Esophagus mucosa (tissue), 1 donor: ENCODE measurements around the gene VWF. TPM values are rescaled to one million over a fixed set of nuclear protein-coding genes. Genes with fewer than 3 reads are reported as not detected.
"Not testable (repeated sequence)": the region's sequence is repeated elsewhere in the genome, so short reads cannot be mapped to it uniquely, and the experiment has no call there.

Experiments
- ATAC-seq: fragments of 200-7000 bp; cut with Tn5 transposase; one replicate; pipeline ENCODE4 v1.9.1; 2020
- total RNA-seq: library from RNA; stranded (reverse); gene quantifications from one replicate; pipeline ENCODE4 v1.2.4, GENCODE V29; 2023
- donor health status: DM: yes; HTN: yes; CAD: no.

Gene VWF
- total RNA-seq, 1 donor from 2014 or later = 53.7 TPM

GRCh38 chr12:6104027-6104426 is 20.4 kb downstream of the VWF start:
- no peak for ATAC-seq

DNA sequence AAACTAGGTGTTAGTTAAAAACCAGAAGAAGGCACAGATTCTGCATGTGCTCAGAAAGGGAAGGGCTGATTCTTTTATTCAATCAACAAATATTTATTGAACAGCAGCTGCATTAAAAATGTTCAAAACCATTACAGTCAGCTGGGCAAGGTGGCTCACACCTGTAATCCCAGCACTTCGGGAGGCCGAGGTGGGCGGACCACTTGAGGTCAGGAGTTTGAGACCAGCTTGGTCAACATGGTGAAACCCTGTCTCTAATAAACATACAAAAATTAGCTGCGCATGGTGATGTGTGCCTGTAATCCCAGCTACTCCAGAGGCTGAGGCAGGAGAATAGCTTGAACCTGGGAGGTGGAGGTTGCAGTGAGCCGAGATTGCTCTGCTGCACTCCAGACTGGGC is 22.4 kb downstream of the VWF start:
- ATAC-seq = not testable (repeated sequence)

- ATAC-seq = no peak
These were observed 25.2 kb downstream of the VWF start for GRCh38 chr12:6099316-6099715.

- peak; percentile 46 for ATAC-seq
These were observed 27.1 kb downstream of the VWF start for GRCh38 chr12:6097411-6097810.

DNA sequence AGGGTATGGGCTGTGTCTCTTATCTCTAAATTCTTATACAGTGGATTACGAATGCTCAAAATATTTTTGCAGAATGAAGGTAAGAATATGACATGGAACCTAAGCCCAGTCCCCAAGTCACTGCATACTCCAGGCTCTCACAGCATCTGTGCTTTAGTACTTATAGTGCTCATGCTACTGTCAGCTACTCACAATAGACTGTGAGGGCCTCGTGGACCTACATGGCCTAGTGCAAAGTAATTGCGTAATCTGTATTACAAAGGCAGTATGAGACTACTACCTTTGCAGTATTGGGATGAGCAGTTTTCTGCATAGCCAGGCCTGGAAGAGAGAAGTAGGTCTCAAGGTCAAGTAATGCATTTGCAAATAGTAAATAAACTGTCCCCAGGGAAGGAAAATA is 27.9 kb downstream of the VWF start:
- no peak for ATAC-seq

DNA sequence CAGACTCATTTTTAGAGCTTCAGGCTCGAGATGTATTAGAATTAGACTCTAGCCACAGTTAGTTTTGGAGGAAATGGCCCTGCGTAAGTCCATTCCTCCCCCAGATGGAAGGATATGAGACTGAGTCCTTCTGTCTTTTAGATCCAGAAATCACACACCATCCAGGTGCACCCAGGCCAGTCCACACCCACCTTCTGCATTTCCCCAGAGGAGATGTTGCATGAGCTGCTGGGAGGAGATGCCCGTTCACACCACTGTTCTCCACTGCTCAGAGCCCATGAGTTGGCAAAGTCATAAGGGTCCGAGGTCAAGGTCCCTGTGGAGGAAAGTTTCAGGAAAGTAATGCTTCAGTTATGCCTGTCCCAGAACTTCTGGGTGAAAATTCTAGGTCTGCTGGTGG is 29.2 kb downstream of the VWF start:
- no peak for ATAC-seq

GRCh38 chr12:6093764-6094163 is 30.7 kb downstream of the VWF start:
- peak; percentile 58 for ATAC-seq

DNA sequence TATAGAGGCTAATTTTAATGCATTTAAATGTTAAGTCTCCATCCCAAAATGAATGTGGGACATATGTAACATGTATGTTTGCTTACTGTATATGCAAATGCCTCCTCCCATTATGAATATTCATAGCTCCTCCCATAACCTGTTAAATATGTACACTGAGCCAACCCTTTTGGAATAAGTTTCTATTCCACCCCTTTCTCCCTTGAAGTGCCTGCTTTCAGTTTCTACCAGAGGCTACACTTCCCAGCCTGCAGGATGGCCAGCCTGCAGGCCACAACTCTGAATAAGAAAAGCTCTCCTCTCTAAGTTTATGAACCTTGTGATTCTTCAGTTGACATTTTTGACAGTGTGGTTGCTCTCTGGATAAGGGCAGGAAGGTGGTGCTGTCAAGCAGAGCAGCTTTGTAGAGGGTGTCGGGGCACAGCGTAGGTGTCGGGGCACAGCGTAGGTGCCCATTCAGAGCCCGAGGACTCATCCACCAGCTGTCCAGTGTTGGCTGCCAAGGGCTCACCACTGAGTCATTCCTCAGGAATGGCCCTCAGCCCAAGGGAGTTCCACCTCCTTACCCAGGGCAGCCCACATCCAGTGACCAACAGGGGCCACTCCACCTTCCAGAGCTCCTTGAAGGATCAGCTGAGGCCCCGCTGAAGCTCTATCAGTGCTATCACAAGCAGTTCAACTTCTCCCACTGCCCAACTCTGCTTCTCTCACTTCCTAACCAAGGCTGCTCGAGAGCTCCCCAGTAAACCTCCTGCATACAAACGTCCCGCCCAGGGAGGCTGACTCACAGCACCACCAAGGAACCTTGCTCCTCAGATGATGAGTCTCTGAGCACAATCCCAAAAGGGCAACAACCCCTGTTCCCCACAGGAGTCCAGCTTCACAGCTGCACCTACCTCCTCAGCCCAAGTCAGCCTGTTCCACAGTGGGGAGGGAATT is 31.4 kb downstream of the VWF start:
- ATAC-seq = peak; percentile 89

GRCh38 chr12:6091786-6092566 is 32.5 kb downstream of the VWF start:
- ATAC-seq = no peak

DNA sequence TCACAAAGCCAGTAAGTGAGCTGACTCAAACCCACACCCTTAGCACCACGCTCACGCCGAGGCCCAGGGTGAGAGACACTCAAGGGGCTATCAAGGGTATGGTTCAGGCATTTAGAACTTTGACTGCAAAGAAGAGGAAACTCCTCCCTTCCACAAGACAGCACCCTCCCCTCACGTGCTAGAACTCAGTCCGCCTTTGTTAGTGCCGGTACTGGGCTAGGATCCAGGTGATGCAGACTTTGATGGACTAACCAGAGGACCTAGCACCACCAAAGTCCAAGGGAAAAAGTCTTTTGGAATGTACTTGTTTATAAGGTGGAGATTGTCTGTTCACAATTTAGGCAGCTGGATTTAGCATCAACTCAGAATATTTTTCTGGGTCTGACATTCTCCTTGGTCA is 33.7 kb downstream of the VWF start:
- peak; percentile 16 for ATAC-seq

DNA sequence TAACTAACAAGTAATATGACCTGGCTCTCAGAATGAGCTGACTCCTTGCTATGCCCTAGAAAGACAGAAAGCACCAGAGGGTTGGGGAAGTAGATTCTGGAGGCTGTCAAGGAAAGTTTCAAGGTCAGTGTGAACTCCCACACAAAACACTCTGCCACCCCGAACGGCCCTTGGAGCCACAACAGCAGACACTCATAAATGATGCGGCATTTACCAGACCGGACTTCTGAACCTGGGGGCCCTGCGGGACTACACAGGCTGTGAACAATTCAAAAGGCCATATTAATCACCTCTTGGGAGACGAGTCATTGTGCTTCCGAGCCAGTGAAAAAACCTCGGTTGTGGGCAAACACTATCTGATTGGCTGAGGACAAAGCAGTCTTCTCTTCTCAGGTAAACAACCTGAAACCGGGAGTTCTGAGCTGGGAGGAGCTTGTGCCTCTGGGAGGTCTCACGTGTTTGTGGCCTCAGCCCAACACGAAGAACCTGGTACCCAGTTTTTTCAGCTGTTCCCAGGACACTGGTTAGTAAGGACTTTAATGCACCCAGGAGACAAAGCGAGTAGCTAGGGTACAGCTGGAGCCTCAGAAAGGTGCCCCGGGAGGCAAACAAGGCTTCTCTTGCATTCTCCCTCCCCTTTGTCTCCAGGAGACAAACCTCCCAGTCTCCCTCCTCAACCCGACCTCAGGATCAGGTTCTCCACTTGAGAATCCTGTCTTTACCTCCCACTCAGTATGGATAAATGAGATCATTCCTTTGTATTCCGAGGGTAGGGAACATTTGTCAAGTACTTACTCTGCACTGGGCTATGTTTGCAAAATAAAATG is 35.3 kb downstream of the VWF start:
- ATAC-seq = peak; percentile 20

- no peak for ATAC-seq
These were observed 38.2 kb downstream of the VWF start for GRCh38 chr12:6086316-6086715.

DNA sequence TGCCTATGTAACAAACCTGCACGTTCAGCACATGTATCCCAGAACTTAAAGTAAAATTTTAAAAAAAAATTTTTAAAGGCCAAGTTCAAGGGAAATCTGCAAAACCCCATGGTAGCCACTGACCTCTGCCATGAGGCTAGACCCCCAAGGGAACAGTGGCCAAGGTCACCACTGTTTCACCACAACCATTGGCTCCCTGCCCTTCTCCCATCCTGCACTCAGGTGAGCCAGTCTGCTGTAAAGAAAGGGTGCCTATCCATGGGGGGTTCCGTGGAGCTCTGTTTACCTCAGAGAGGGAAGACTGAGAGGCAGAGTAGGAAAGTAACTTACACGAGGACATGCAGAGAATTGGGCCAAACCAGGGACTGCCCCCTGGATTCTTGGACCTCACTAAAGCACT is 38.6 kb downstream of the VWF start:
- no peak for ATAC-seq

GRCh38 chr12:6084969-6085450 is 39.5 kb downstream of the VWF start:
- ATAC-seq = peak; percentile 4

GRCh38 chr12:6084261-6084968 is 40.1 kb downstream of the VWF start:
- ATAC-seq = peak; percentile 9

DNA sequence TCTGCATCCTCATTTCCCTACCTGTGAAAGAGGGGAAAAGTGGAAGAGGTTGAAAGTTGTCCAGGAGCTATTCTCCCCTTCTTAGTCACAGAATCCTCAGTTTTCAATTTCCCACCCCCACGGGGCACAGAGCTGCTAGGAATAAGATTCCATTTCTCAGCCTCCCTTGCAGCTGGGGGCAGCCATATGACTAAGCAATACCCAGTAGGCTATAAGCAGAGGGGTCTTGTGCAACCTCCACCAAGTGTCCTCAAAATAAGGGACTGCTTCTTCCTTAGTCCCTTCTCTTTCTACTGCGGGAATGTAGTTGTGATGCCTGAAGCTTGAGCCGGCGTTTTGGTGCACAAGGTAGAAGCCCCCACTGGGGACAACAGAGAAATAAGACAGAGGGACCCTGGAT is 40.9 kb downstream of the VWF start:
- ATAC-seq = no peak

- no peak for ATAC-seq
These were observed 41.9 kb downstream of the VWF start for GRCh38 chr12:6082613-6083012.

DNA sequence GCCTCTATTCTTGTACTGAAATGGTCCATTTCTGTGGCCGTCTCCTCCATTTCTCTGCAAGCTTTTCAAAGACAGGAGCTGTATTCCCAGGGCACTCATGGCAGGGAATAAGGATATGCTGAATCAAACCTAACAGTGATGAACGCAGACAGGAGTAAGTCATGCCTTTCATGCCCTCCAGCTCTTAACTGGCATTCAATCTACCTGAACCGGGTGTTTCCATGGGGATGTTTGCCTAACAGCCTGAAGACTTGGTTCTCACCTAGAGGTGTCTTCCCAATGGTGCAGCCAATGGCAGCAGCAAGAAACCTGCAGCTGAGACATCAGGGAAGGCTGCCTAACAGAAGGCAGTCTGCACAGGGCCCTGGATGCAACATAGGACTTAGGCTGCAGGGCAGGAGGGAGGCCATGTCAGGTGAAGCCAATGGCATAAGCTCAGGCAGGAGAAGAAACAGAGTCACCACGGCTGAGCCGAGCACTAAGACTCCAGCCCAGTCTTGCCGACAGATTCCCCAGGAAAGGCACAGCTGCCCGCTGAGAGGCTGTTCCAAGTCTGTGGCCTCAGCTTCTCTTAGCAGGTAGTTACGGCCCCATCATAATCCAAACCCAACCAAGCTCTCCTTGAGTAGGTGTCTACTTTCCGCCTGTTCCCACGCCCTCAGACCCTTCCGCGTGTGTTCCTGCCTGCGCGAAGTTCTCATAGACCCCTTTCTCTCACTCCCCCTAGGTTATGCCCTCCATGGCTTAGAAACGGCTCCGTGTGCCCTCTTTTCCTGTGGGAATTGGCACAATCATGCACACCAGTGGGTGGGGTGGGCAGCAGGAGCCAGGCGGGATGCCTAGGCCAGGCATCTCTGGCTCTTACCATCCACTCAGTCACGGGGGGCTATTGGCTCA is 44.1 kb downstream of the VWF start:
- peak; percentile 66 for ATAC-seq

DNA sequence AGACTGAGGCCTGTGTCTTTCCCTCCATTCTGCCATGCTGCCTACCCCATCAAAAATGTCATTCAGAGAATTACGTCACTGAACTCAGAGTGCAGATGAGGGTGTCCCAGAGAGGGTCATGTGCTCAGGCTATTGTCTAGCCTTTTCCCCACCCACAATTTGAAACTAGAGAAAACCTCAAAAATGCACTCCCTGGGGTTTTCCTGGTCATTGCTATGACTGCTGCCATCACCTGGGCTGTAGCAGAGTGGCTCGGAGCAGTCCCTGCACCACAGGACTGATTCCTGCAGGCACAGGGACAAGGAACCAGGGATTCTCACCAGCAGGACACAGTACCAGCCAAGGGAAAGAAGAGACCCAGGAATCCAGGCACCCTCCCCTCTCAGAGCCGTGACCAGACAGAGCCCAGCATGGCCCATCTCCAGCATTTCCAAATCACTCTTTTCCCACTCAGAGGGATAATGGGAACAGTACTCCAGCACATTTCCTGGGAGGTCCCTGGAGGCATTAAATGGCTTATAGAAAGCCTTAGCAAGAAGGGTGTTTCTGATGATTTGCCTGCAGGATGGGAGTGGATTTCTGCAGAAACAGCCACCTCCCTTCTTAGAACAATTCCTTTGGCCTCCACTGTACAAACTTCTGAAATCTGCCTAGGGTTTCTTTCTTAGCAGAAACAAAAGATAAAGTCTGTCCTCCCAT is 45.9 kb downstream of the VWF start:
- peak; percentile 29 for ATAC-seq

GRCh38 chr12:6077692-6078083 is 46.8 kb downstream of the VWF start:
- ATAC-seq = no peak
